NCI-H345 (cell line): Measurements from ENCODE around the gene CTBP2.
"Not testable (repeated sequence)": the region's sequence is repeated elsewhere in the genome, so short reads cannot be mapped to it uniquely, and the experiment has no call there.

Experiments
- DNase-seq: peaks from one replicate; lab custom pipeline; 2025; lab: John Stamatoyannopoulos, UW

The CTBP2 gene

DNA sequence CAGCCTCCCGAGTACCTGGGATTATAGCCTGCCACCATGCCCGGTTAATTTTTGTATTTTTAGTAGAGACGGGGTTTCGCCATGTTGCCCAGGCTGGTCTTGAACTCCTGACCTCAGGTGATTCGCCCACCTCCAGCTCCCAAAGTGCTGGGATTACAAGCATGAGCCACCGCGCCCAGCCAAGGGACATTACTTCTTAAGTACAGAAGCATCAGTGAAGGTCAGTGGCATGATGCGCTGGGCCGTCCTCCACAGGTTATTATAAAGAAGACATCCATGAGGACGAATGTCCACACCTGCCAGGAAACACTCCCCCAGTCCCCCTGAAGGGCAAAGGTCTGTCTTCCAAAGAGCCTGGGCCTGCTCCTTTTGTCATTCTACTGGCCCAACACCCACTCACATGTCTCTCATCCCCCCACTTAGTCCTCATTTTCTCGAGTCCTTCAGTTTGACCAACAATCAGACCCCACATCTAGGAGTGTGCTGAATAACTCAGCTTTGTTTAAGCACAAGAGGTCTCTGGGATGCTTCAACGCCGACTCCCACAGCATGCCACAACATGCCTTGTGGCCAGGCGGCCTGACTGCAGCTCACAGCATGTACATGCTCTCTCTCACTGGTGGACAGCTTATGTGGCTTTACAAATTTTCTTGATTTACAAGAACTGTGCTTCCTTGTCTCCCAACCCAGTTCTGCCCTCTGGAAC lies 73.0 kb downstream of the CTBP2 start:
- DNase-seq = no peak

- DNase-seq = no peak
Measured at GRCh38 chr10:125086691-125087090, 73.7 kb downstream of the CTBP2 start.

- DNase-seq = no peak
Measured at GRCh38 chr10:125085258-125086054, 74.9 kb downstream of the CTBP2 start.

- no peak for DNase-seq
Measured at GRCh38 chr10:125084614-125085257, 75.6 kb downstream of the CTBP2 start.

- DNase-seq = no peak
Measured at GRCh38 chr10:125084191-125084613, 76.2 kb downstream of the CTBP2 start.

- no peak for DNase-seq
Measured at GRCh38 chr10:125083576-125083920, 76.8 kb downstream of the CTBP2 start.

DNA sequence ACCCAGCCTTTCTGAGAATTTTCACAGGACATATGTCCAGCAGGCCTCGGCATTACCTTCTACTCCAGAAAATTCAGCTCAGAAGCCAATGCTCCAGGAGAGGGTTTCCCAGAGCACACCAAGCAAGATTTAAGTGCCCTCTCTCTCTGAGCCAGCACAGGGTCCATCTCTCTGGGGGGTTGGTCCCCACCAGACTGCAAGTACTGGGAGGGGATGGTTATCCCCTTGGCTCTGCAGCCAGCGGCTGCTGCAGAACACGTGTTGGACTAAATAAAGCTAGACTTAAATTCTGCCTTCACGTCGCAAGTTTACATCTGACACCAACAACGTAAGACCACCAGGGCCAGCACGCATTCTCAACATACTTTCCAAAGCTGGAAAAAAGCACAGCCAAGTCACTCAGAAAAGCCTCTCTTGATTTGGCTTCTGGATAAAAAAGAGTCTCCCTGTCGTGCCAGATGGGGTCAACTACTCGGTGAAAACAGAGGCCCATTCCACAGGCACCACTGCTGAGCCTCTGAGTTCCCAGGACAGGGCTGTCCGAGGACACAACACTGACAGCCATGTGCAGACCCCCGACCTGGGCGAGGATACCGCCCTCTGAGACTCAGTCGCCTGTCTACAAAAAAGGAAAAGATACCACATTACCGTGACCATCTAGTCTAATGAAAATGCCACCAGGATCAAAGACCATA lies 77.3 kb downstream of the CTBP2 start:
- DNase-seq = no peak

DNA sequence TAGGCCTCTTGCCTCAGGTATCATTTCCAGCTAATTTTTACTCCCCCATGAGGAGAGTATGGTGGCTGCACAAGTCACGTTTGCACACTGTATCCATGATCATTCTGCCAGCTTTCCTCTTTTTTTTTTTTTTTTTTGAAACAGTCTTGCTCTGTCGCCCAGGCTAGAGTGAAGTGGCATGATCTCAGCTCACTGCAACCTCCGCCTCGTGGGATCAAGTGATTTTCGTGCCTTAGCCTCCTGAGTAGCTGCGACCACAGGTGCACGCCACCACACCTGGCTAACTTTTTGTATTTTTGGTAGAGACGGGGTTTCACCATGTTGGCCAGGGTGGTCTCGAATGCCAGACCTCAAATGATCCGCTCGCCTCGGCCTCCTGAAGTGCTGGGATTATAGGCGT lies 77.9 kb downstream of the CTBP2 start:
- not testable (repeated sequence) for DNase-seq

GRCh38 chr10:125081931-125082330 lies 78.4 kb downstream of the CTBP2 start:
- no peak for DNase-seq

DNA sequence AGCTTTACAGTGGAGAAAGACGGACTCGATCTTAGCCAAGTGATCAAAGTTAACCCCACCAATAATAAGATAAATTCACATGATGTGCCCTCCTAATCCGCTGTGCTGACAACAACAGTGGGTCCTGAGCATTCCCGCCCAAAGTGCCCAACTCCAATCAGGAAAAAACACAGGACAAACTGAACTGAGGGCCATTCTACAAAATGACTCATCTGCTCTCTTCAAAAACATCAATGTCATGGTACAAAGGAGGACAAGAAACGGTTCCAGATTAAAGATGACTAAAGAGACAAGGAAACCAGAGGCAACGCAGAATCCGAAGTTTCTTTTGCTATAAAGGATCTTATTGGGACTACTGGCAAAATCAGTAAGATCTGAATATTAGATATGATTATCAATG lies 79.4 kb downstream of the CTBP2 start:
- no peak for DNase-seq

DNA sequence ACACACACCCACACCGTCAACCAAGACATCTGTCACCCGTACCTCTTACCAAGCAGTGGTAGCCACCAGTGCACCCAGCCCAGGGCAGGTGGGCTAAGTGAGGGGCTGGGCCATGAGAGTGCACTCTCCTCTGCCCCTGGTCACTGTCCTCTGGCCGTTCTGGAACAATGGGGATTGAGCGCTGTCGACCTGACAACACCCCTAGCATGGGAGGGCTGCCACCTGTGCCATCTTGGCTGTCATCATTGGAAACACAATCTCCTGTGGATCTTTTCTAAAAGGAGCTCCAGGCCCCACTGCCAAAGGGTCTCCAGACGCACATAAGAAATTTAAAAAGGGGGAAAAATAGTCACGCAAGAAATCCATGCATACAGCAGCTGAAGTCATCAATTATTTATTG lies 80.1 kb downstream of the CTBP2 start:
- no peak for DNase-seq

DNA sequence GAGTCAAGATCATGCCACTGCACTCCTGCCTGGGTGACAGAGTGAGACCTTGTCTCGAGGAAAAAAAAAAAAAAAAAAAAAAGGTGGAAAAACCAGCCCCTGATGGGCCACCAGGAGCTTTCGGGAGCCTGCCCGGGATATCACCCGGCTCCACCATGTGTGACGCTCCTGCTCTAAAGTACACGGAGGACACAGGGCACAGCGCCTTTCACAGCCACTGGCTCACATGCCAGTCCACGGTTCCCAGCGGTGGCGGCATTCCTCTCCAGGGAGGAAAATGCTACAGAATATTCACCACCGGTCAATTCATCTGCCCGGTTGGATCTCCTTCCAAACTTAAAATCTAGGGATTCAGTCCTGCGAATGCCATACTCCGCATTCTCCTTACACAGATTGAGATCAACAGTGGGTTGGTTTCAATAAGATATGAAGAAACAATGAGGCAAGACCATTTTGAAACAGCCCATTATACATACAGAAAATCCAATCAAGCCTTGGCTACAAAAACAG lies 81.2 kb downstream of the CTBP2 start:
- DNase-seq = no peak

GRCh38 chr10:125076891-125077541 lies 83.3 kb downstream of the CTBP2 start:
- DNase-seq = no peak

DNA sequence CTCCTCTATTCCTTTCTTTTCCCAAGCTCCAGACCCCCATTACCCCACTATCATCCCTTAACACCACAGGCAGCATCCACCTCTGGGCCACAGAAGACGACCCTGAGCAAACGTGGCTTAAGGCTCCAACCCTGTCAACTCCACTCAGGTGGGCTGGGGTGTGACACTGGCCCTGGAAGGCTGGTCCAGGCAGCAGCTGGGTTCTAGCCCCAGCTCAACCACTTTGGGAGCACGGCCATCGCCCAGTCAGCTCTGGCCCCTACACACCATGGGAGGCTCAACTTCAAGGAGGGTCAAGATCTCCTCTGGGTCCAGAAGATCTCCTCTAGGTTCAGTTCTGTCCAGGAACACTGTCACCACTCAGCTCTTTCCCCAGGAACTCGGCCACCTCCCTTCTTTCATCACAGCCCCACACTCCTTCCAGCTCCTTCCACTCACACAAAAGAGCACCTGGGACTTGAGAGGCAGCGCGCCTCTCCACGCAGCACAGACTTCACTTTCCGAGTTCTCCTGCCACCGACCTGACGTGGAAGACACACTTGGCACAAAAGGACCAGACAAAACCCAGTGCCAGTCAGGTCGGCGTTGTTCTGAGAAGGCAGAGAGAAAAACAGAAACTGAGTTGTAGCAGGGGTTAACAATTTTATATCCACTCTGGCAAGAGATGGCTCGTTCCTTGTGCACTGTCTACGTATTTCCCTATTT lies 84.1 kb downstream of the CTBP2 start:
- DNase-seq = no peak

DNA sequence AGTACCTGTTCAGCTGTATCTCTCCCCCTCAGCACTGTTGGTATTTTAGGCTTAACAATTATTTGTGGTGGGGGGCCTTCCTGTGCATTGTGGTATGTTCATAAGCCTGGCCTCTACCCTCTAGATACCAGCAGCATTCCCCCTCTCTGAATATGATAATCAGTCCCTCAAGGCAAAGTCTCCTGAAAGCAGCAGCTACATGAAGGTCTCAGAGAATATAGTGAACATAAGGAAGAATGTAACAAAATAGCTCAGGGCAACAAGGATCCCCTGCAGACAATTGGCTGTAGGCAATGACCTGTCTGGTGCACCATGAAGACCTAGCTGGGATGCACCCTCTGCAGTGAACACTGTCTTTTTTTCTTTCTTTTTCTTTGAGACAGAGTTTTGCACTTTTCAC lies 86.4 kb downstream of the CTBP2 start:
- no peak for DNase-seq

- no peak for DNase-seq
Measured at GRCh38 chr10:125072794-125073193, 87.6 kb downstream of the CTBP2 start.

DNA sequence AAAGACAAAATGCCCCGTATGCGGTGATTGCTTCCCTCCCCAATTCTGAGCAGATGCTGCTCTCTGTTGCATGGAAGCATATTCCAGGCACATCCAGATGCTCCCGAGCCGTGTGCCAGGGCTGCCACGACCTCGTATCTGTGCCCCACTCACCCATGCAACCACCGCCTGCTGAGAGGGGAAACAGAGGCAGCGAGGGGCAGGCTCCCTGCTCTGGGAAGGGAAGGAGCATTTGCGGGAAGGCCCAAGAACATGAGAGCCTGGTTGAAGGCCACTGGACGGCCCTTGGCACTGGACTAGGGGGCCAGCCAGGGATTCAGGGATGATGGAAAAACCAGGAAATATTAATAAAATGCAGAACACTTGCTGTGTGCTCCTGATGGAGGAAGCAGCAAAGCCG lies 89.4 kb downstream of the CTBP2 start:
- no peak for DNase-seq

- DNase-seq = no peak
Measured at GRCh38 chr10:125068406-125068805, 92.0 kb downstream of the CTBP2 start.

- no peak for DNase-seq
Measured at GRCh38 chr10:125067764-125068163, 92.6 kb downstream of the CTBP2 start.

- DNase-seq = no peak
Measured at GRCh38 chr10:125066764-125067450, 93.5 kb downstream of the CTBP2 start.
